Measurements from ENCODE around the gene PPP4R4. TPM values are rescaled to one million over a fixed set of nuclear protein-coding genes. Genes with fewer than 3 reads are reported as not detected.

The PPP4R4 gene
- total RNA-seq, 1 donor from 2014 or later: 12.8 TPM

DNA sequence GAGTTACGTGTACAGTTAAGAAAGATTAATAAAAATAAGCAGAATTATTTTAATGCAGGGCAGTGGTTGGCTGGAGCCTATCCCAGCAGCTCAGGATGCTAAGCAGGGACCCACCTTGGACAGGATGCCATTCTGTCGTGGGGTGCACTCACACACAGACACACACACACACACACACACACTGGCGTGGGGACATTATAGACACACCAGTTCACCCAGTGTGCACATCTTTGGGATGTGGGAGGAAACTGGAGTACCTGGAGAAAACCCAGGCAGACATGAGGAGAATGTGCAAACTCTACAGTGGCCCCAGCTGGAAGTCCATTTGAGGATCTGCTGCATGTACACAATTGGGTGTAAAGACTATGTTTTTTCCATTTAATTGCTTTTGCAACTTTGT, 31.9 kb upstream of the PPP4R4 start:
- no peak for DNase-seq (ENCODE audit: low spot score, unreplicated experiment)
- no peak overlapping the region for H3K4me3 Mint-ChIP-seq (ENCODE audit: low read depth)
- no peak for TF ChIP-seq CTCF (IDR thresholded peaks at IDR 0.05; ENCODE audit: unreplicated experiment)
- no peaks in the 10 kb centered on the region for H3K4me1 Mint-ChIP-seq (ENCODE audit: low read depth)
- no peak overlapping the region for H3K27ac Mint-ChIP-seq
- H3K27me3 Mint-ChIP-seq: peaks cover 4% of the 10 kb centered on the region
- H3K36me3 Mint-ChIP-seq (ENCODE audit: insufficient read depth): no peaks in the 10 kb centered on the region
- no peaks in the 10 kb centered on the region for H3K9me3 Mint-ChIP-seq (ENCODE audit: low read depth)

GRCh38 chr14:94142836-94143235, 31.3 kb upstream of the PPP4R4 start:
- no peak overlapping the region for H3K4me3 Mint-ChIP-seq (ENCODE audit: low read depth)
- no peaks in the 10 kb centered on the region for H3K36me3 Mint-ChIP-seq (ENCODE audit: insufficient read depth)
- no peak overlapping the region for H3K27ac Mint-ChIP-seq
- H3K4me1 Mint-ChIP-seq (ENCODE audit: low read depth): no peaks in the 10 kb centered on the region
- no peaks in the 10 kb centered on the region for H3K9me3 Mint-ChIP-seq (ENCODE audit: low read depth)
- no peak for DNase-seq (ENCODE audit: low spot score, unreplicated experiment)
- TF ChIP-seq CTCF (IDR thresholded peaks at IDR 0.05; ENCODE audit: unreplicated experiment): no peak
- H3K27me3 Mint-ChIP-seq: peaks cover 4% of the 10 kb centered on the region

DNA sequence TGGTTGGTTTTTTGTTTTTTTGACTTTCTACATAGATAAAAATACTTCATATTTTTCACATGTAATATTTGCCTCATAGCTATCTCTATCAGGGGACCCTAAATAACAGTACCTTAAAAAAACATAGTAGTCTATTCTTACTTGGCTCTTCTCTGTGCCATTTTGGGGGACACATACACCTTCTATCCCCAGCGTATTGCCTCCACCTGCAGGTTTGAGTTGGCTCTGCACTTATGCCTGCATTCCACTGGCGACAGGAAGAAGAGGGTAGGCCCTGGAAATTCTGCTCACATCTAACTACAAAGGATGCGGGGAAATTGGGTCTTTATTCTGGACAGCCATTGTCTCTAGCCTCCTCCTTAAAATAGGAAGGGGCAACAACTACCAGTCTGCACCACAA, 30.9 kb upstream of the PPP4R4 start:
- H3K4me1 Mint-ChIP-seq (ENCODE audit: low read depth): no peaks in the 10 kb centered on the region
- no peak for DNase-seq (ENCODE audit: low spot score, unreplicated experiment)
- TF ChIP-seq CTCF (IDR thresholded peaks at IDR 0.05; ENCODE audit: unreplicated experiment): peak; percentile 53

GRCh38 chr14:94143711-94144110, 30.4 kb upstream of the PPP4R4 start:
- peaks cover 4% of the 10 kb centered on the region for H3K27me3 Mint-ChIP-seq
- H3K4me1 Mint-ChIP-seq (ENCODE audit: low read depth): no peaks in the 10 kb centered on the region
- no peaks in the 10 kb centered on the region for H3K9me3 Mint-ChIP-seq (ENCODE audit: low read depth)
- no peak overlapping the region for H3K4me3 Mint-ChIP-seq (ENCODE audit: low read depth)
- no peak for DNase-seq (ENCODE audit: low spot score, unreplicated experiment)
- no peaks in the 10 kb centered on the region for H3K36me3 Mint-ChIP-seq (ENCODE audit: insufficient read depth)
- no peak for TF ChIP-seq CTCF (IDR thresholded peaks at IDR 0.05; ENCODE audit: unreplicated experiment)
- no peak overlapping the region for H3K27ac Mint-ChIP-seq

More for the DNA sequence above, 30.9 kb upstream of the PPP4R4 start:
- Mint-ChIP-seq H3K9me3 (ENCODE audit: low read depth) (no peaks in the 10 kb centered on the region), H3K4me3 (ENCODE audit: low read depth) (no peak overlapping the region), H3K27me3 (peaks cover 4% of the 10 kb centered on the region), H3K36me3 (ENCODE audit: insufficient read depth) (no peaks in the 10 kb centered on the region), H3K27ac (no peak overlapping the region)

GRCh38 chr14:94144765-94145164, 29.4 kb upstream of the PPP4R4 start:
- no peaks in the 10 kb centered on the region for H3K4me1 Mint-ChIP-seq (ENCODE audit: low read depth)
- TF ChIP-seq CTCF (IDR thresholded peaks at IDR 0.05; ENCODE audit: unreplicated experiment): no peak
- no peaks in the 10 kb centered on the region for H3K9me3 Mint-ChIP-seq (ENCODE audit: low read depth)
- H3K36me3 Mint-ChIP-seq (ENCODE audit: insufficient read depth): no peaks in the 10 kb centered on the region
- peaks cover 1% of the 10 kb centered on the region for H3K27me3 Mint-ChIP-seq
- no peak overlapping the region for H3K4me3 Mint-ChIP-seq (ENCODE audit: low read depth)
- DNase-seq (ENCODE audit: low spot score, unreplicated experiment): no peak
- no peak overlapping the region for H3K27ac Mint-ChIP-seq
